ENCODE results near the gene FAM168B. TPM values are rescaled to one million over a fixed set of nuclear protein-coding genes. Genes with fewer than 3 reads are reported as not detected.

FAM168B gene
- total RNA-seq, 2 donors from 2014 or later: 125 to 192 TPM

DNA sequence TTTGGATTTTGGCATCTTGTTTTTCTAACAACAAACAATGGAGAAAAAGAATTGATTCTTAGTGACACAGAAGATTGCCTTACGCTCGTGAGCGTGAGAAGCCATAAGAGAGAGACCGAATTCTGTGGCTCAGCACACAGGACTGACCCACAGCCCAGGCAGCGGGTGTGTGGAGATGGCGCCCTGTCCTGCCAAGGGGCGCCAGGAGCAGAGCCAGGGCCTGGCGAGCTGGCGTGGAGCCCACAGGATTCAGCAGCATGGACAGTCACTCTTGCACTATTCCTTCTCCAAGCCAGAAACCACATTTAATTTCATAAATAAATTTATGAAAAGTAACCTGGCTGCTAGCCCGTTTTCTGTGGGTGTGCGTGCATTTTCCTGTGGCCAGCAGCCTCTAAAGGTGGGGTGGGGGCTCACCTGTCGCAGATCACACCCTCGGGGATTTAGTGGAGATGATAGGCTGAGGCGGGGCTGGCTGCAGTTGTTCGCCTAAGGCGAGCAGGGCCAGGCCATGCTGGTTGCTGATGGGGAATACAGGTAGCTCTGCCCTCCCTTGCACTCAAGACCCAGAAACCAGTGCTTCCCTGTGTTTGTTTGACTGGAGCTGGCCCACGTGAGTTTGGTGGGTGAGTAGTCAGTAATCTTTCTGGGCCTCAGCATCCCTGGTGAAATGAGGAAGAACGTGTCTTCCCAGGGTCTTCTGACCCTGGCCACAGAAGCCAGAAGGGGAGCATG is 46.2 kb downstream of the FAM168B start:
- Histone ChIP-seq H3K27ac (no peak overlapping the region), H3K9me3 (no peaks in the 10 kb centered on the region), H3K4me3 (no peak overlapping the region), H3K27me3 (replicated peaks; ENCODE audit: insufficient read depth) (no peaks in the 10 kb centered on the region), H3K4me1 (replicated peaks) (no peaks in the 10 kb centered on the region), H3K36me3 (peaks cover 6 to 18% of the 10 kb centered on the region in 2 donors)
- intact Hi-C loops (cut with DNase I): no loop called here
- DNase-seq (ENCODE audit: low spot score): no peak
- TF ChIP-seq POLR2A (IDR thresholded peaks at IDR 0.05) (no peak), POLR2AphosphoS5 (IDR thresholded peaks at IDR 0.05) (no peak)
- TF ChIP-seq, protein P1, sequence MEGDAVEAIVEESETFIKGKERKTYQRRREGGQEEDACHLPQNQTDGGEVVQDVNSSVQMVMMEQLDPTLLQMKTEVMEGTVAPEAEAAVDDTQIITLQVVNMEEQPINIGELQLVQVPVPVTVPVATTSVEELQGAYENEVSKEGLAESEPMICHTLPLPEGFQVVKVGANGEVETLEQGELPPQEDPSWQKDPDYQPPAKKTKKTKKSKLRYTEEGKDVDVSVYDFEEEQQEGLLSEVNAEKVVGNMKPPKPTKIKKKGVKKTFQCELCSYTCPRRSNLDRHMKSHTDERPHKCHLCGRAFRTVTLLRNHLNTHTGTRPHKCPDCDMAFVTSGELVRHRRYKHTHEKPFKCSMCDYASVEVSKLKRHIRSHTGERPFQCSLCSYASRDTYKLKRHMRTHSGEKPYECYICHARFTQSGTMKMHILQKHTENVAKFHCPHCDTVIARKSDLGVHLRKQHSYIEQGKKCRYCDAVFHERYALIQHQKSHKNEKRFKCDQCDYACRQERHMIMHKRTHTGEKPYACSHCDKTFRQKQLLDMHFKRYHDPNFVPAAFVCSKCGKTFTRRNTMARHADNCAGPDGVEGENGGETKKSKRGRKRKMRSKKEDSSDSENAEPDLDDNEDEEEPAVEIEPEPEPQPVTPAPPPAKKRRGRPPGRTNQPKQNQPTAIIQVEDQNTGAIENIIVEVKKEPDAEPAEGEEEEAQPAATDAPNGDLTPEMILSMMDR (IDR thresholded peaks at IDR 0.05): no peak
- 85% methylated on average over 18 of the region's 18 CpGs for WGBS

GRCh38 chr2:131046028-131046917 is 47.0 kb downstream of the FAM168B start:
- TF ChIP-seq POLR2AphosphoS5 (IDR thresholded peaks at IDR 0.05): no peak
- TF ChIP-seq, protein P1 (IDR thresholded peaks at IDR 0.05): no peak
- Histone ChIP-seq H3K4me3 (no peak overlapping the region), H3K9me3 (no peaks in the 10 kb centered on the region), H3K27me3 (replicated peaks; ENCODE audit: insufficient read depth) (no peaks in the 10 kb centered on the region), H3K36me3 (peaks cover 6 to 17% of the 10 kb centered on the region in 2 donors), H3K4me1 (replicated peaks) (no peaks in the 10 kb centered on the region), H3K27ac (no peak overlapping the region)
- intact Hi-C loops (cut with DNase I): no loop called here
- 89% methylated on average over 26 of the region's 32 CpGs for WGBS
- DNase-seq (ENCODE audit: low spot score): no peak

- no peak for DNase-seq (ENCODE audit: low spot score)
- 91% methylated on average over 8 of the region's 8 CpGs for WGBS
- intact Hi-C loops (cut with DNase I): no loop called here
- Histone ChIP-seq H3K27me3 (replicated peaks; ENCODE audit: insufficient read depth) (no peaks in the 10 kb centered on the region), H3K36me3 (peaks cover 6 to 17% of the 10 kb centered on the region in 2 donors), H3K9me3 (no peaks in the 10 kb centered on the region), H3K4me3 (no peak overlapping the region), H3K27ac (no peak overlapping the region), H3K4me1 (replicated peaks) (no peaks in the 10 kb centered on the region)
- TF ChIP-seq POLR2AphosphoS5 (IDR thresholded peaks at IDR 0.05) (no peak), POLR2A (IDR thresholded peaks at IDR 0.05) (no peak)
- TF ChIP-seq, protein P1 (IDR thresholded peaks at IDR 0.05): no peak
Observed at GRCh38 chr2:131045286-131046027, 47.8 kb downstream of the FAM168B start.

- Histone ChIP-seq H3K4me3 (no peak overlapping the region), H3K27ac (no peak overlapping the region), H3K9me3 (no peaks in the 10 kb centered on the region), H3K36me3 (peaks cover 6 to 17% of the 10 kb centered on the region in 2 donors), H3K4me1 (replicated peaks) (no peaks in the 10 kb centered on the region), H3K27me3 (replicated peaks; ENCODE audit: insufficient read depth) (no peaks in the 10 kb centered on the region)
- intact Hi-C loops (cut with DNase I): no loop called here
- WGBS: 93% methylated on average over 11 of the region's 11 CpGs
- no peak for DNase-seq (ENCODE audit: low spot score)
- TF ChIP-seq POLR2A (IDR thresholded peaks at IDR 0.05): no peak
- TF ChIP-seq, protein P1 (IDR thresholded peaks at IDR 0.05): no peak
- TF ChIP-seq POLR2AphosphoS5 (IDR thresholded peaks at IDR 0.05): no peak
Observed at GRCh38 chr2:131044757-131045150, 48.5 kb downstream of the FAM168B start.

All from prostate gland (tissue), 2 donors.